Suprapubic skin (tissue), 4 donors: Measurements from ENCODE around the gene TMEM205. TPM values are rescaled to one million over a fixed set of nuclear protein-coding genes. Genes with fewer than 3 reads are reported as not detected.
"Not testable (repeated sequence)": the region's sequence is repeated elsewhere in the genome, so short reads cannot be mapped to it uniquely, and the experiment has no call there.

ENCODE experiments used
- DNase-seq, 2 donors: peaks; one replicate each; pipeline ENCODE4 v3.0.0-alpha.2; 2019; ENCODE audit warnings: low spot score in 2 of 2
- H3K27ac ChIP-seq: fragments of 200-600 bp; sonication (generic); one replicate; pipeline ENCODE4 v1.5.1; 2019
- H3K27me3 ChIP-seq: fragments of 200-600 bp; sonication (generic); one replicate; pipeline ENCODE4 v1.5.1; 2019
- H3K36me3 ChIP-seq: fragments of 200-600 bp; sonication (generic); one replicate; pipeline ENCODE4 v1.5.1; 2019
- H3K4me1 ChIP-seq: fragments of 200-600 bp; sonication (generic); one replicate; pipeline ENCODE4 v1.5.1; 2019
- H3K4me3 ChIP-seq: fragments of 200-600 bp; sonication (generic); one replicate; pipeline ENCODE4 v1.5.1; 2019; ENCODE audit warnings: mild to moderate bottlenecking
- H3K9me3 ChIP-seq: fragments of 200-600 bp; sonication (generic); one replicate; pipeline ENCODE4 v1.5.1; 2019
- CTCF ChIP-seq, 2 donors: fragments of 200-600 bp in 1 of 2; fragments of 450-650 bp in 1 of 2; sonication (generic) in 1 of 2; IDR thresholded peaks; one replicate each; pipeline ENCODE4 v1.5.1; 2016 to 2019; ENCODE audit warnings: antibody characterized with exemption in 2 of 2, mild to moderate bottlenecking in 1 of 2, moderate library complexity in 1 of 2
- EP300 ChIP-seq: sonication (generic); formaldehyde crosslinking; IDR thresholded peaks from one replicate; pipeline ENCODE4 v1.6.1; 2017; ENCODE audit warnings: antibody characterized with exemption
- POLR2A ChIP-seq, 2 donors: fragments of 450-650 bp; IDR thresholded peaks; one replicate each; pipeline ENCODE4 v1.6.1; 2017; ENCODE audit warnings: antibody characterized with exemption in 2 of 2, mild to moderate bottlenecking in 2 of 2, moderate library complexity in 2 of 2
- POLR2AphosphoS5 ChIP-seq, 3 donors: sonication (generic); formaldehyde crosslinking; IDR thresholded peaks; one replicate each; pipeline ENCODE4 v1.6.1; 2017; ENCODE audit warnings: antibody characterized with exemption in 3 of 3
- WGBS: methylation state at CpG from one replicate; pipeline ENCODE4 v1.1.5; 2018; 5-methylcytosine and 5-hydroxymethylcytosine counted together
- total RNA-seq, 4 donors: library from RNA; depleted of rRNA; stranded (reverse); fragments of >200 nt; gene quantifications; one replicate each; pipeline ENCODE4 v1.1.0, GENCODE V29; 2016

Gene TMEM205
- total RNA-seq, 4 donors from 2014 or later: 202 to 245 (median 207) TPM

GRCh38 chr19:11324748-11325389, 21.2 kb downstream of the TMEM205 start:
- H3K27me3 ChIP-seq: no peaks in the 10 kb centered on the region
- WGBS: 57% methylated on average over 12 of the region's 17 CpGs
- peak overlapping the region; percentile 43 for H3K27ac ChIP-seq
- H3K9me3 ChIP-seq: no peaks in the 10 kb centered on the region
- DNase-seq: no peak
- H3K4me3 ChIP-seq: no peak overlapping the region
- TF ChIP-seq EP300 (no peak), CTCF (IDR thresholded peaks at IDR 0.05) (no peak), POLR2AphosphoS5 (IDR thresholded peaks at IDR 0.05) (no peak), POLR2A (IDR thresholded peaks at IDR 0.05) (no peak)
- H3K4me1 ChIP-seq: peaks cover 47% of the 10 kb centered on the region
- H3K36me3 ChIP-seq: peaks cover 47% of the 10 kb centered on the region

GRCh38 chr19:11324079-11324661, 21.9 kb downstream of the TMEM205 start:
- H3K4me3 ChIP-seq: no peak overlapping the region

GRCh38 chr19:11323601-11324078, 22.4 kb downstream of the TMEM205 start:
- TF ChIP-seq EP300 (no peak), POLR2AphosphoS5 (IDR thresholded peaks at IDR 0.05) (no peak), CTCF (IDR thresholded peaks at IDR 0.05) (no peak), POLR2A (IDR thresholded peaks at IDR 0.05) (no peak)
- Histone ChIP-seq H3K4me3 (no peak overlapping the region), H3K27me3 (no peaks in the 10 kb centered on the region), H3K4me1 (peaks cover 55% of the 10 kb centered on the region), H3K36me3 (peaks cover 36% of the 10 kb centered on the region), H3K27ac (peak overlapping the region; percentile 43), H3K9me3 (no peaks in the 10 kb centered on the region)
- 44% methylated on average over 3 of the region's 5 CpGs for WGBS
- no peak for DNase-seq

More at GRCh38 chr19:11324079-11324661, 21.9 kb downstream of the TMEM205 start:
- Histone ChIP-seq H3K4me1 (peaks cover 52% of the 10 kb centered on the region), H3K27me3 (no peaks in the 10 kb centered on the region), H3K27ac (peak overlapping the region; percentile 43), H3K36me3 (peaks cover 42% of the 10 kb centered on the region), H3K9me3 (no peaks in the 10 kb centered on the region)
- peak; percentile 87 to 90 for DNase-seq
- TF ChIP-seq EP300 (no peak), POLR2AphosphoS5 (IDR thresholded peaks at IDR 0.05) (peak; percentile 19 to 94 (median 88))
- WGBS: 2% methylated on average over 10 of the region's 10 CpGs

- H3K4me1 ChIP-seq: peaks cover 59% of the 10 kb centered on the region
- DNase-seq: no peak
- 46% methylated on average over 7 of the region's 7 CpGs for WGBS
- no peaks in the 10 kb centered on the region for H3K27me3 ChIP-seq
- no peak overlapping the region for H3K27ac ChIP-seq
- H3K9me3 ChIP-seq: no peaks in the 10 kb centered on the region
- H3K4me3 ChIP-seq: no peak overlapping the region
- peaks cover 25% of the 10 kb centered on the region for H3K36me3 ChIP-seq
- no peak for TF ChIP-seq POLR2A (IDR thresholded peaks at IDR 0.05)
- TF ChIP-seq EP300: no peak
Measured at GRCh38 chr19:11322269-11323024, 23.6 kb downstream of the TMEM205 start.

GRCh38 chr19:11321191-11322126, 24.6 kb downstream of the TMEM205 start:
- no peak overlapping the region for H3K27ac ChIP-seq
- 76% methylated on average over 14 of the region's 14 CpGs for WGBS
- no peak overlapping the region for H3K4me3 ChIP-seq
- H3K27me3 ChIP-seq: no peaks in the 10 kb centered on the region
- TF ChIP-seq POLR2AphosphoS5 (IDR thresholded peaks at IDR 0.05): no peak
- TF ChIP-seq CTCF (IDR thresholded peaks at IDR 0.05): no peak
- TF ChIP-seq EP300: no peak
- TF ChIP-seq POLR2A (IDR thresholded peaks at IDR 0.05): no peak
- H3K36me3 ChIP-seq: peaks cover 15% of the 10 kb centered on the region
- H3K4me1 ChIP-seq: peaks cover 59% of the 10 kb centered on the region
- no peak for DNase-seq
- no peaks in the 10 kb centered on the region for H3K9me3 ChIP-seq

GRCh38 chr19:11320278-11320995, 25.6 kb downstream of the TMEM205 start:
- H3K4me3 ChIP-seq, H3K9me3 ChIP-seq, H3K27ac ChIP-seq, H3K36me3 ChIP-seq, H3K27me3 ChIP-seq, DNase-seq: not testable (repeated sequence)
- 79% methylated on average over 9 of the region's 9 CpGs for WGBS
- peaks cover 54% of the 10 kb centered on the region for H3K4me1 ChIP-seq
